Fibroblast of skin of left quadriceps (primary cell): ENCODE data around the gene NTRK3.
A peak's percentile ranks its signal among the peaks of the same experiment; 100 is the strongest.

Experiments
- DNase-seq, 2 experiments: peaks; one replicate each; pipeline ENCODE4 v3.0.0-alpha.2; 2013; ENCODE audit warnings: low read depth in 2 of 2

The NTRK3 gene

GRCh38 chr15:87942316-87942715, 314.2 kb downstream of the NTRK3 start:
- DNase-seq: no peak

DNA sequence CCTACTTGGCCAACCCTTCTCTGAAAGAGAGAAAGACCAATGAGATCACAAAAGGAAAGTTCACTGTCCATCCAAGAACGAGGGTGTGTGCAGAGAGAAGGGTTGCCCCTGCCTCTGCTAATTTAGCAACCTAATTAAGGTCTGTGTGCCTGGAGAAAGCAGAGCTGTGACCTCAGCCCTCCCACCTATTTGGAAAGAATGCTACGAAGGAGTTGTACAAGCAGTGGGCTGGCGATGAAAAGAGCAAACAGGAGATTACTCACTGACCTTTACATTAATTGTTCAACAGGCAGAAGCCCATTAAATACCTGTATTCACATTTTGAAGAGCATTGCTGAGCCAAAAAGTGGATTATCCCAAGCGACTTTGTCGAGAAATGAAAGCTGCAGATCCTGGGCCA, 314.9 kb downstream of the NTRK3 start:
- no peak for DNase-seq

DNA sequence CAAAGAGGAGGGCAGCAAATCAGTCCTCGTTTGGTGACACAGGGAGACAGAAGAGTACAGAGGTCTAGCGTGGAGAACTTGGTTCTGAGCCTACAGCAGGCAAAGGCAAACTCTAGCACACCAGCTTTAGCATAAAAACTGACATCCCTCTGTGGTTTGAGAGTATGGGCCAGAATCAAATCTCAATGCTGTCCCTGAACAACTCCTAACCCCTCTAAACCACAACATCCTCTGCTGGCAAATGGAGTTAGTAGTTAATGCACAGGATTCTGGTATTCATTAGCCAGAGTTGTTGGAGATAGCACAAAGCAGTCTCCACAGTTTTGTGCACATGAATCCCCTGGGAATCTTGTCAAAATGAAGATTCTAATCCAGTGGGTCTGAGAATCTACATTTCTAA, 315.8 kb downstream of the NTRK3 start:
- peak; percentile 89 for DNase-seq

DNA sequence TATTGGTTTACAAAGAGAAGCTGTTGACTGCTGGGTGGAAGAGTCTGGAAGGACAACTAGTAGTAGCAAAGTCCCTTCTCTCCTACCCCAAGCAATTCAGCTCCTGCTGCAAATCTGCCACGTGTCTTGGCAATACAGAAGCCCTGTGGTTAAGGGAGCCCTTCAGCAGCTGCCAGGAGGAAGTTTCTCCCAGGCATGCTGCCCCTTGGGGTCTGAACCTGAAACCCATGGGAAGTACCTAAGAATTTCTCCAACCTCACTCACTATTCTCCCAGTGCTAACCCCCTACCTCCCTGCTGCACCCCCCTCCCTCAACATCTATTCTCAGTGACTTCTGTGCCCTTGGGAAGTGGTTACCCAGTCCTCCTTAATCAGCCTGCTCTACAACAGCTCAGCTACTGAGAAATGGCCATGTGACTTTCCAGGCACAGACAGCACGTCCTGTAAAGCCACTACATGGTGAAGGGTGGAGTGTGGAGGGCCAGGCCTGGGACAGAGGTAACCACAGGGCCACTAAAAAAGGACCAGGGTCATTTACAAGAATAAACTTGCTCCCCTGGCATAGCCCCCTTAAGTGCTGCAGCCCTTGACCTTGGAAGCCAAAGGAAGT, 316.6 kb downstream of the NTRK3 start:
- no peak for DNase-seq

- DNase-seq: no peak
Measured at GRCh38 chr15:87938031-87938430, 318.5 kb downstream of the NTRK3 start.

DNA sequence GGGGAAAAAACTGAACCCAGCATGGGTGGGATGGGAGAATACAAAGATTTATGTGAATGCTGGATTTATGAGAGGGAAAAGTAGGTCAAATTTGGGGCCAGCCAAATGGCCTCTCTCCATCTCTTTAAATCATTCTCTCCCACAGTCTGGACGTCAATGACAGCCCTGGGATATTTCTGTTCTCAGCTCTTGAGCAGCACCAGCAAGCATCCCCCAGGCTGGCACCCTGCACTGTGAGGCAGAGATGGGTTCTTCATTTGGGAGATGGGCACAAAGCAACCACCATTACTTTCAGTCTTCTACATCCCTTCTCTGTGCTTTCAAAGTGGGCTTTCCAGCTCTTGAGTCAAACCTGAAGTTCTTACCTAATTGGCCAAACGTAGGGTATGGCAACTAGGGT, 321.0 kb downstream of the NTRK3 start:
- no peak for DNase-seq

- no peak for DNase-seq
Measured at GRCh38 chr15:87931584-87931983, 325.0 kb downstream of the NTRK3 start.

GRCh38 chr15:87930457-87930856, 326.1 kb downstream of the NTRK3 start:
- no peak for DNase-seq

DNA sequence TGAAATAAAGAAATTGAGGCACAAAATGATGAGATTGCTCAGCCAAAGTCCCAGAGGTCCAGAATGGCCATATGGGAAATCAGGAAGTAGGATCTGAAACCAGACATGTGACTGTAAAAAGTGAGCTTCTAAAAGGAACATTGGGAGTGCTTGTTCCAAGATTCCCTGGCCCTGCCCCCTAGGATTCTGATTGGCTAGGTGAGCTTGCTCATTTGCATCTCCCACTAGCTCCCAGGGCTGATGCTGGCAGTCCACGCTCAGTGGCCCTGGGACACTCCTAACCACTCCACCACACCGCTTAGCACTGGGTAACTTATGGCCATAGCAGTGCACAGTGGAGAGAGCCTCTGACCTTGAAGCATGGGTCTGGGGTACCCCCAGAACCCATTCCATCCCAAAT, 326.7 kb downstream of the NTRK3 start:
- no peak for DNase-seq

DNA sequence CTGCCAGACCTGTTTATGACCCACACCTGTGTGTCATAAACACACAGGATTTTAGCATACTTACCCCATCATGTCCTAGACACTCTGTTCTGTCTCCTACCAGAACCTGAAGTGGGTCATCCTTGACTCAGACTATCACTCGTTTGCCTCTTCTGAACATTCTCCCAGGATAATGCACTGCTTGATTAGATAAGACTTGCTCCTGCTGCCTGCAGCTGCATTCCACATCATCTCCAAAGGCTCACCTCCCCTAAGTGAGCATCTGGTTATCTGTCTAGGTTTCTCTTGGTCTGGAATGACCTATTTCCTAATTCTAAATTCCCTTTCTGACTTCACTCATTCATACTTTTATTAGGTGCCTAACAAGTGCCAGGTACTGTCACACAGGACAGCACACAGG, 332.1 kb downstream of the NTRK3 start:
- DNase-seq: no peak

DNA sequence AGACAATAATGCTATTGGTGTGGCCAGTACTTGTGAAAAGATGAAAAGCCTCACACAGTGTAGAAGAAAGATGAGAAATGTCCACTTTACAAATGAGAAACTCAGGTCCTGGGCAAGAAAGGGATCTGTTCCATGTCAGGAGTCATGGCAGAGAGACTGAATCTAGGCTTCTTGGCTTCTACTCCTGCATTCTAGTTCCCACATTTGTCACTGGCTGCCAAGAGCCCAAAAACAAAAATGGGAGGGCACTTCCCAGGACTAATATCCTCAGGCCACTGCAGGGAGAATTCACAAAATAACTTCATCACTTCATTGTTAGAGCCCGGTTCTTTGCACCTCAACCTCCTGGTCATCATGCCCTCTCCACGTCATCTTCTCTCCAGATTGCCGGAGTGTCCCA, 337.5 kb downstream of the NTRK3 start:
- DNase-seq: no peak

DNA sequence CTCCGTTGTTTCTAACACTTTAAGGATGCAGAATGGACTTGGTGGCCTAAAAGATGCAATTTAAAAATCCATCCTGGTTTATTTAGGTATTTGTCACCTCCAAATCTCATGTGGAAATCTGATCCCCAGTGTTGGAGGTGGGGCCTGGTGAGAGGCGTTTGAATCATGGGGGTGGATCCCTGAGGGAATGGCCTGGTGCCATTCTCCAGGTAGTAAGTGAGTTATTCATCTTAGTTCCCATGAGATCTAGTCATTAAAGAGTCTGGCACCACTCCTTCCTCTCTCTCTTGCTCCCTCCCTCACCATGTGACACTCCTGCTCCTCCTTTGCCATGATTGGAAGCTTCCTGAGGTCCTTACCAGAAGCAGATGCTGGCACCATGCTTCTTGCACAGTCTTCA, 339.1 kb downstream of the NTRK3 start:
- no peak for DNase-seq

GRCh38 chr15:87916208-87916607, 340.3 kb downstream of the NTRK3 start:
- no peak for DNase-seq

DNA sequence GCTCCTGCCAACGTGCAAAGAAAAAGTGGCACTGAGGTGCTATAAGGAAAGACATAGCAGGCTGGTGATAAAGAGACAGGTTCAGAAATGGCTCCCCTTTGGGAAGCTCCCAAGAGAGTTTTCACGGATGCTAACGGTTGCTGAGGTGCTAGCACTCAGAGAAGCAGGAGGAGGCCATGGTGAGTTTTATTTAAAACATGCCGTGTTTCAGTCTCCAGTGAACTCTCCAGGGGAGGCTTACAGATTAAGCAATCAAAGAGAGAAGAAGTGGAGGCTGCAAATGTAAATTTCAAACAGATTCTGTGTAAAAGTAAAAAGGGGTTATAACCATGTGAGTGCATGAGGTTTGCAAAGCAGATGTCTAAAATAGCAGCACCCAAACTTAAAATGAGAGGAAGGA, 346.2 kb downstream of the NTRK3 start:
- DNase-seq: peak in 1 of 2 experiments; percentile 2

- DNase-seq: no peak
Measured at GRCh38 chr15:87907676-87908446, 348.7 kb downstream of the NTRK3 start.

- DNase-seq: no peak
Measured at GRCh38 chr15:87906444-87906843, 350.1 kb downstream of the NTRK3 start.

GRCh38 chr15:87902772-87903426, 353.6 kb downstream of the NTRK3 start:
- DNase-seq: no peak

GRCh38 chr15:87901926-87902690, 354.4 kb downstream of the NTRK3 start:
- no peak for DNase-seq

GRCh38 chr15:87901008-87901407, 355.5 kb downstream of the NTRK3 start:
- no peak for DNase-seq

- no peak for DNase-seq
Measured at GRCh38 chr15:87896936-87897335, 359.6 kb downstream of the NTRK3 start.

GRCh38 chr15:87887177-87887576, 369.4 kb downstream of the NTRK3 start:
- no peak for DNase-seq

- no peak for DNase-seq
Measured at GRCh38 chr15:87881026-87881425, 375.5 kb downstream of the NTRK3 start.
